ENCODE data around the gene GNLY.

- TF ChIP-seq YY1 (IDR thresholded peaks at IDR 0.05; ENCODE audit: insufficient read depth, insufficient read length) = no peak
- TF ChIP-seq ZNF274 (IDR thresholded peaks at IDR 0.05; ENCODE audit: low read depth, low read length) = no peak
Measured at GRCh38 chr2:85740193-85740592, 46.0 kb downstream of the GNLY start.

Data from NT2/D1 (cell line).